Loucy (cell line): ENCODE measurements around the gene TGFBR3.

ENCODE experiments used
- CTCF ChIP-seq: fragments of 200-600 bp; sonication (generic); conservative IDR thresholded peaks from 2 replicates; pipeline ENCODE4 v1.5.1; 2014; ENCODE audit warnings: mild to moderate bottlenecking, antibody characterized with exemption, low read length
- EZH2phosphoT487 ChIP-seq: fragments of 200-600 bp; IDR thresholded peaks from 2 replicates; pipeline ENCODE4 v1.6.1; 2018; ENCODE audit warnings: antibody characterized with exemption, mild to moderate bottlenecking, moderate library complexity, borderline replicate concordance

GRCh38 chr1:91806769-91807700, 78.9 kb downstream of the TGFBR3 start:
- TF ChIP-seq CTCF: no peak
- TF ChIP-seq EZH2phosphoT487: no peak
